GM12878 (cell line): ENCODE data around the gene IPO8. TPM values are rescaled to one million over a fixed set of nuclear protein-coding genes. Genes with fewer than 3 reads are reported as not detected.
"Not testable (repeated sequence)": the region's sequence is repeated elsewhere in the genome, so short reads cannot be mapped to it uniquely, and the experiment has no call there.

ENCODE experiments used
- ATAC-seq: fragments of 200-7000 bp; cut with Tn5 transposase; 3 replicates; pipeline ENCODE4 v1.9.1; 2020; ENCODE audit warnings: mild to moderate bottlenecking, moderate library complexity
- BruUV-seq: library from RNA; stranded (reverse); fragments of 400-500 nt; replicated peaks from 2 replicates; lab custom pipeline; 2021; lab: Mats Ljungman, UMichigan
- CTCF ChIA-PET: fragments of 300-600 bp; sonication (Branson Sonifier 250); formaldehyde crosslinking; extraction: SDS; loops from one replicate; lab custom pipeline; 2021; ENCODE audit warnings: inconsistent platforms; lab: Yijun Ruan, JAX
- POLR2A ChIA-PET: fragments of 350-600 bp; formaldehyde crosslinking; extraction: SDS; loops from one replicate; lab custom pipeline; 2021; ENCODE audit warnings: inconsistent platforms; lab: Charles Lee
- RAD21 ChIA-PET: fragments of 300-600 bp; sonication (Branson Sonifier 250); formaldehyde crosslinking; loops from one replicate; lab custom pipeline; 2023; ENCODE audit warnings: antibody characterized with exemption; ENCODE audit not compliant: unreplicated experiment; lab: Charles Lee
- SMC1A ChIA-PET: fragments of 300-600 bp; sonication (Branson Sonifier 250); formaldehyde crosslinking; loops from one replicate; lab custom pipeline; 2023; ENCODE audit not compliant: unreplicated experiment, uncharacterized antibody; lab: Charles Lee
- DNase-seq: peaks from one replicate; pipeline ENCODE4 v3.0.0-alpha.2; 2011; ENCODE audit warnings: low read depth, low spot score
- FAIRE-seq: peaks from 3 replicates; lab custom pipeline; 2011; peaks lifted over from hg19 to GRCh38; lab: Jason Lieb, UNC
- H2AFZ ChIP-seq: 2 replicates; pipeline ENCODE4 v1.6.0; 2011; ENCODE audit warnings: low read depth, low read length, control low read depth; ENCODE audit not compliant: control insufficient read depth
- H3K27ac ChIP-seq: 2 replicates; pipeline ENCODE4 v1.5.1; 2011; ENCODE audit warnings: control low read depth; ENCODE audit not compliant: control insufficient read depth, insufficient read depth
- H3K27me3 ChIP-seq, 2 experiments: replicated peaks in 1 of 2; 2 replicates each; pipeline versions ENCODE4 v1.6.0 to v1.6.1; 2011; ENCODE audit warnings: low read length in 1 of 2; ENCODE audit not compliant: control insufficient read depth in 2 of 2, insufficient read depth in 2 of 2
- H3K36me3 ChIP-seq, 2 experiments: 2 replicates each; pipeline ENCODE4 v1.5.1; 2011; ENCODE audit warnings: low read length in 1 of 2; ENCODE audit not compliant: control insufficient read depth in 2 of 2, insufficient read depth in 2 of 2
- H3K4me1 ChIP-seq: 2 replicates; pipeline ENCODE4 v1.6.1; 2011; ENCODE audit warnings: mild to moderate bottlenecking, low read length, moderate library complexity, mixed read lengths; ENCODE audit not compliant: control insufficient read depth, insufficient read depth
- H3K4me2 ChIP-seq: 2 replicates; pipeline ENCODE4 v1.6.0; 2011; ENCODE audit warnings: control low read depth; ENCODE audit not compliant: control insufficient read depth, insufficient read depth
- H3K4me3 ChIP-seq: fragments of 200-600 bp; sonication (generic); 2 replicates; pipeline ENCODE4 v1.5.1; 2016
- H3K79me2 ChIP-seq: 2 replicates; pipeline ENCODE4 v1.6.0; 2011; ENCODE audit warnings: low read length; ENCODE audit not compliant: control insufficient read depth, insufficient read depth
- H3K9ac ChIP-seq: 2 replicates; pipeline ENCODE4 v1.8.0; 2011; ENCODE audit warnings: low read length, control low read depth, mixed read lengths; ENCODE audit not compliant: control insufficient read depth, insufficient read depth
- H3K9me3 ChIP-seq: replicated peaks from 3 replicates; pipeline ENCODE4 v1.5.1; 2011; ENCODE audit warnings: mild to moderate bottlenecking, low read length; ENCODE audit not compliant: control insufficient read depth, insufficient read depth
- H4K20me1 ChIP-seq: 2 replicates; pipeline ENCODE4 v1.6.0; 2011; ENCODE audit not compliant: control insufficient read depth, insufficient read depth
- ASH2L ChIP-seq: fragments of 300-600, 200-600 bp; sonication (generic); IDR thresholded peaks from 2 replicates; pipeline ENCODE4 v1.6.1; 2017; ENCODE audit warnings: low read depth, mild to moderate bottlenecking, borderline replicate concordance
- CHD2 ChIP-seq: IDR thresholded peaks from 2 replicates; pipeline ENCODE4 v1.6.1; 2011; ENCODE audit warnings: low read depth, low read length, improper control_type of control experiment, borderline replicate concordance
- CREB1 ChIP-seq: IDR thresholded peaks from 2 replicates; pipeline ENCODE4 v1.6.1; 2012; ENCODE audit warnings: low read depth, mild to moderate bottlenecking, inconsistent platforms
- E4F1 ChIP-seq: fragments of 450-650 bp; IDR thresholded peaks from 2 replicates; pipeline ENCODE4 v1.6.1; 2018; ENCODE audit warnings: borderline replicate concordance, mild to moderate bottlenecking; ENCODE audit not compliant: partially characterized antibody
- HDGF ChIP-seq: fragments of 450-650 bp; IDR thresholded peaks from 2 replicates; pipeline ENCODE4 v1.6.1; 2016; ENCODE audit warnings: antibody characterized with exemption
- MEF2A ChIP-seq: IDR thresholded peaks from 2 replicates; pipeline ENCODE4 v1.6.1; 2011; ENCODE audit warnings: low read depth, mild to moderate bottlenecking, low read length, moderate library complexity; ENCODE audit not compliant: insufficient read depth
- SMAD1 ChIP-seq: fragments of 450-650 bp; IDR thresholded peaks from 2 replicates; pipeline ENCODE4 v1.6.1; 2018; ENCODE audit warnings: mild to moderate bottlenecking, low read depth; ENCODE audit not compliant: partially characterized antibody
- WGBS: methylation state at CpG from one replicate; pipeline ENCODE4 v1.1.6; 2016; ENCODE audit warnings: low lambda C conversion rate; ENCODE audit not compliant: insufficient replicate concordance, insufficient coverage; ENCODE audit errors: missing lambda C conversion rate; 5-methylcytosine and 5-hydroxymethylcytosine counted together
- in situ Hi-C: fragments of 300-500 bp; cut with MboI; formaldehyde crosslinking; loops from 9 replicates; pipeline ENCODE4 v1.14.3; 2018; ENCODE audit warnings: mixed read lengths
- intact Hi-C: fragments of 100-400 bp; cut with micrococcal nuclease; formaldehyde crosslinking; loops from one replicate; pipeline ENCODE4 v1.14.2; 2022; ENCODE audit not compliant: unreplicated experiment
- polyA plus RNA-seq, 11 experiments: library from polyadenylated mRNA; depleted of rRNA in 4 of 11; unstranded in 6 of 11; stranded (reverse) in 5 of 11; fragments of >200 nt; fragmentation: Nextera tagmentation in 4 of 11; fragmentation: Illumina TruSeq in 1 of 11; extraction: Ambion mirVana in 4 of 11; extraction: Trizol in 1 of 11; gene quantifications; 1 replicate in 1 of 11; 2 replicates in 10 of 11; pipeline versions ENCODE4 v1.2.1 to v1.2.3, GENCODE V29; 2011 to 2016; ENCODE audit warnings: inconsistent platforms in 2 of 11, missing spikeins in 2 of 11, low read depth in 1 of 11
- total RNA-seq, 4 experiments: library from RNA; depleted of rRNA in 3 of 4; stranded (reverse); fragments of >200 nt in 3 of 4; fragmentation: Illumina TruSeq in 1 of 4; extraction: Trizol in 1 of 4; gene quantifications; 2 replicates each; pipeline versions ENCODE4 v1.2.1 to v1.2.3, GENCODE V29; 2013 to 2021

Gene IPO8
- total and polyA plus RNA-seq, 10 of the 15 experiments (the other 5 are each of a cell fraction or from before 2014, with no cell fraction given): 6.9 to 38.5 (median 15.1) TPM

GRCh38 chr12:30594509-30594908, 101.2 kb downstream of the IPO8 start (continued):
- TF ChIP-seq SMAD1 (no peak), MEF2A (no peak), CREB1 (no peak), E4F1 (no peak), CHD2 (no peak), HDGF (no peak), ASH2L (no peak)

- FAIRE-seq, H3K27me3 ChIP-seq, H4K20me1 ChIP-seq, H3K4me1 ChIP-seq, intact Hi-C loops, H3K36me3 ChIP-seq, H3K9ac ChIP-seq, H3K9me3 ChIP-seq, H3K4me3 ChIP-seq, H2AFZ ChIP-seq, BruUV-seq, CTCF ChIA-PET, in situ Hi-C loops, H3K79me2 ChIP-seq, POLR2A ChIA-PET, SMC1A ChIA-PET, DNase-seq, H3K4me2 ChIP-seq, H3K27ac ChIP-seq, ATAC-seq: not testable (repeated sequence)
- RAD21 ChIA-PET: interaction anchor here (0.6 kb wide), 1 partner anchor 123 kb away, joined by 3 read pairs; no protein-coding TSS in a partner anchor
- 62% methylated on average over 12 of the region's 13 CpGs for WGBS
Observed at GRCh38 chr12:30588572-30588971, 107.1 kb downstream of the IPO8 start.
